Memory B cell (primary cell): Measurements from ENCODE around the gene ADAP1.
"Not testable (repeated sequence)": the region's sequence is repeated elsewhere in the genome, so short reads cannot be mapped to it uniquely, and the experiment has no call there.

Source experiments
- ATAC-seq: fragments of 150-1000 bp; cut with Tn5 transposase; 2 replicates; pipeline ENCODE4 v1.10.0; 2021; ENCODE audit warnings: low read depth, mild to moderate bottlenecking, moderate library complexity
- DNase-seq, 2 donors: peaks; one replicate each; pipeline ENCODE4 v3.0.0; 2022; ENCODE audit warnings: low spot score in 2 of 2
- H3K27ac Mint-ChIP-seq: one replicate; pipeline ENCODE4 v1.8.0; 2022; ENCODE audit warnings: mild to moderate bottlenecking, moderate library complexity, mixed read lengths
- H3K27me3 Mint-ChIP-seq: one replicate; pipeline ENCODE4 v1.8.0; 2022; ENCODE audit warnings: mixed read lengths
- H3K36me3 Mint-ChIP-seq: one replicate; pipeline ENCODE4 v1.8.0; 2022; ENCODE audit warnings: mild to moderate bottlenecking, mixed read lengths
- H3K4me1 Mint-ChIP-seq: one replicate; pipeline ENCODE4 v1.8.0; 2022; ENCODE audit warnings: mixed read lengths
- H3K4me3 Mint-ChIP-seq: one replicate; pipeline ENCODE4 v1.8.0; 2022; ENCODE audit warnings: mild to moderate bottlenecking, moderate library complexity, mixed read lengths
- H3K9me3 Mint-ChIP-seq: one replicate; pipeline ENCODE4 v1.8.0; 2022; ENCODE audit warnings: mixed read lengths

ADAP1 gene

DNA sequence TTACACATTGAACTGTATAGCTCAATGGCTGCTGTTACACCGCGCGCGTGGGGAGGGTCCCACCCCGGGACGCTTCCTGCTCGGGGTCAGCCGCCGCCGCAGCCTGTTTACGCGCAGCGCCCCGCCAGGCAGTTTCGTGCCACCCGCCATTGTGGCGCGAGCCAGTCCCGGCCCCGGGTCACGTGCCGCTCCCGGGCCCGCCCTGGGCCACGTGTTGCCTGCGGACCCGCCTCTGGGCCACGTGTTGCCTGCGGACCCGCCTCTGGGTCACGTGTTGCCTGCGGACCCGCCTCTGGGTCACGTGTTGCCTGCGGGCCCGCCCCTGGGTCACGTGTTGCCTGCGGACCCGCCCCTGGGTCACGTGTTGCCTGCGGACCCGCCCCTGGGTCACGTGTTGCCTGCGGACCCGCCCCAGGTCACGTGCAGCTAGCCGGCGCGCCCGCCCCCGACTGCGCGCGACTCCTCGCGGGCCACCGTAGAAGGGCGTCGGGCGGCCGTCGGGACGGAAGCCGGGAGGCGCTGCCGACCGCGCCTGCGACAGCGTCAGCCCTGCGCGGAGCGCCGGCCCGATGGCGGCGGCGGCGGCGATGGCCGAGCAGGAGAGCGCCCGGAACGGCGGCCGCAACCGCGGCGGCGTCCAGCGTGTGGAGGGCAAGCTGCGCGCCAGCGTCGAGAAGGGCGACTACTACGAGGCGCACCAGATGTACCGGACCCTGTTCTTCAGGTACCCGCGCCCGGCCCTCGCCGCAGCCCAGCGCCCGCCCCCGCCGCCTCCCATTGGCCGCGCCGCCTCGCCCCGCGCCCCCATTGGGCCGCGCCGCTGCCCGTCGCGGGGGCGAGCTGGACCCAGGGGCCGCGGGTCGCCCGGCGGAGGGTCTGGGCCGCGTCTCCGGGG is 78.2 kb downstream of the ADAP1 start, which contains the start of gene GET4:
GET4 (plus strand) TSS at position 478 of the 895 bp plus-strand sequence; CDS start at position 570, 92 bp downstream.
- H3K4me1 Mint-ChIP-seq: peaks cover 13% of the 10 kb centered on the region
- H3K27ac Mint-ChIP-seq: peak within 1 kb of the TSS; percentile 99
- H3K27me3 Mint-ChIP-seq: no peaks in the 10 kb centered on the region
- H3K4me3 Mint-ChIP-seq: peak within 1 kb of the TSS; percentile 99
- DNase-seq: peak; percentile 96 to 98
- ATAC-seq: peak; percentile 76
- no peaks in the 10 kb centered on the region for H3K9me3 Mint-ChIP-seq
- H3K36me3 Mint-ChIP-seq: peaks cover 8% of the 10 kb centered on the region

DNA sequence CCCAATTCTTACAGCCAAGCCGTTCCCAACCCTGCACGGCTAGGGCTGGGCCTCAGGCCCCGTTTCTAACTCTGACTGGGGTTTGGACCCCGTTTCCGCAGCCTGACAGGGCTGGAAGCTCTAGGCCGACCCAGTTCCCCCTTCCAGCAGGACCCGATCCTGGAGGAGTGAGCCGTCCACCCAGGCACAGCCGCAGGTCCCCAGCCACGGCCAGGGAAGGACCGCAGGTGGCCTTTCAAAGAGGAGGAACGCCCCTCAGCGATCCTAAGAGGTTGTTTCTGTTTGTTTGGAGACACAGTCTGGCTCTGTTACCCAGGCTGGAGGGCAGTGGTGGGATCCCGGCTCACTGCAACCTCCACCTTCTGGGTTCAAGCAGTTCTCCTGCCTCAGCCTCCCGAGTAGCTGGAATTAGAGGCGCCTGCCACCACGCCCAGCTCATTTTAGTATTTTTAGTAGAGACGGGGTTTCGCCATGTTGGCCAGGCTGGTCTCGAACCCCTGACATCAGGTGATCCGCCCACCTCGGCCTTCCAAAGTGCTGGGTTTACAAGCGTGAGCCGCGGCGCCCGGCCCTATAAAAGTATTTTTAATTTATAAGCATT is 78.9 kb downstream of the ADAP1 start:
- peak overlapping the region; percentile 11 for H3K4me3 Mint-ChIP-seq
- no peak overlapping the region for H3K27ac Mint-ChIP-seq
- DNase-seq (no peak), ATAC-seq (no peak)
- H3K27me3 Mint-ChIP-seq: no peaks in the 10 kb centered on the region
- peaks cover 13% of the 10 kb centered on the region for H3K4me1 Mint-ChIP-seq
- no peaks in the 10 kb centered on the region for H3K9me3 Mint-ChIP-seq
- H3K36me3 Mint-ChIP-seq: peaks cover 9% of the 10 kb centered on the region

DNA sequence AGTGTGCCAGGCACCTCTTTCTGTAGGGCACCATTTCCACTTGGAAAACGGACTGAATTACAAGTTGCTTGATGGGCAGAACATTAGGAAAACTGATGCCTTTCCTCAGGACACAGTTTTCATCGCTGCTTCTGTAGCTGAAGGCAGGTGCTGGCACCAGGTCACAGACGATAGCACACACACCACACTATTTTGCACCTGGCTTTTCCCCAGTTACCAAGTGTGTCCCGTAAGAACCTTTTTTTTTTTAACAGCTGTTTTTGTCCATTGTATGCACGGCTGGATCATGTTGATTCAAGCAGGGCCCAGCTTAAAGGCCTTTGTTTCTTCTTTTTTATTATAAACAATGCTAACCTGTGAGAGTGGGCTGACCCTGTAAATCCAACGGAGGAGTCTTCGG is 79.4 kb downstream of the ADAP1 start:
- DNase-seq (no peak), ATAC-seq (no peak)
- H3K9me3 Mint-ChIP-seq: no peaks in the 10 kb centered on the region
- no peak overlapping the region for H3K27ac Mint-ChIP-seq
- peak overlapping the region; percentile 11 for H3K4me3 Mint-ChIP-seq
- peaks cover 13% of the 10 kb centered on the region for H3K4me1 Mint-ChIP-seq
- H3K36me3 Mint-ChIP-seq: peaks cover 10% of the 10 kb centered on the region
- no peaks in the 10 kb centered on the region for H3K27me3 Mint-ChIP-seq

DNA sequence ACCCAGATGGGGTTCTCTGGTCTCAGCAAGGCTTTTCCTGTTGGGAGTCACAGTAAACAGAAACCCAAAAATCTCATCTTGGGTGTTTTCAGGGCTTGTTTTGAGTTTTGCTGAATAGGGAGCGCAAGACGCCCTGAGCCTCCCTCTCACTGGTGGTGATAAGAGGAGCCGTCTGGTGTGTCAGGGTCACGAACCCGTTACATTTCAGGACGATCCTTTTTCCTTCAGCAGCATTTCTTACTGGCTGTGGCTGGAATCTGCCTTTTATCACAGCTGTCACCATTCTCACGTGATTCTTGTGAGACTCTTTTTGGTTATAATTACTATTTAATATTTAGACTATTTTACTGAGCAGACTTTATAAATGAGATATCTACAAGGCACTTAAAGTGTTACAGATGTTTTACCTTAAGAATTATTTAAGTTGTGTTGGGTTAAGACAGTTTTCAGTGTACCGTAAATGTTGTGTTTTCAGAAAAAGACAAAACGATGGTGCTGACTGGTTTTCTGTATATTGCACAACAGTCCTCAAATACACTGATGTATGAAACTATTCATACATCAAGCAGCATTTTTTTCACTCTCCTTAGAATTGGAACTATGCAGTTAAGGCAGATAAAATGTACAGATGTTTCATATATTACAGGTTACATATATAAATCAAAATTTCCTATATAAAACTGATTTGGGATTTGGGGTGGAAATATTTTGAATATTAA is 80.3 kb downstream of the ADAP1 start:
- DNase-seq (no peak), ATAC-seq (no peak)
- Mint-ChIP-seq H3K27me3 (no peaks in the 10 kb centered on the region), H3K4me3 (no peak overlapping the region), H3K4me1 (peaks cover 13% of the 10 kb centered on the region), H3K9me3 (no peaks in the 10 kb centered on the region), H3K36me3 (peaks cover 14% of the 10 kb centered on the region), H3K27ac (no peak overlapping the region)

DNA sequence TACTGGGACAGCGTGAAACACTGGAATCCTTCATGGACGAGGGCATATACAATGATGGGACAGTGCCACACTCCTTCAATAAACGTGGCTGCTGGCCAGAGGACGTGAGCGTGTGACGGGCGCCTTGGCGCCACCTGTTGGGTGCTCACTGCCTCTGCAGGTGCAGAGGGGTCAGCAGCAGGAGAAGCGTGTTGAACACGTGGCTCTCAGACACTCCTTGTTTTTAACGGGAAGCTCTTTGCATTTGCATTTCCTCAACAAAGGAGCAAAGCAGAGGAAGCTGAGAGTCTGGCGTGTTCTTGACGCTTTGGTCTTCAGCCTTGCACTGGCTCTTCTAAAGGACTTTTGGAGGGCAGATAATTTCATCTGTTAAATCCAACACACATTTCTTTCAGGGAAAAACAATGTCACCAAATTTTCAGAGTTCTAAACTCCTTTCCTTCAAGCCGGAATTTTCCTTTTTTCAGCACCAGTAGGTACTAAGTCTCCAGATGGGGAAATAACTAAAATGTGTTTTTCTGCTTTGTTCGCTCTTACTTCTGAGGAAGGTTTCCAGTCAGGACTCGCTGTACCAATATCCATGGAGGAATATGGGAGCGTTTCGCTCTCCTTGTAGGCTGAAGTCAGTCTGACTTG is 81.0 kb downstream of the ADAP1 start:
- H3K27me3 Mint-ChIP-seq: no peaks in the 10 kb centered on the region
- peak; percentile 44 to 62 for DNase-seq
- peaks cover 13% of the 10 kb centered on the region for H3K4me1 Mint-ChIP-seq

DNA sequence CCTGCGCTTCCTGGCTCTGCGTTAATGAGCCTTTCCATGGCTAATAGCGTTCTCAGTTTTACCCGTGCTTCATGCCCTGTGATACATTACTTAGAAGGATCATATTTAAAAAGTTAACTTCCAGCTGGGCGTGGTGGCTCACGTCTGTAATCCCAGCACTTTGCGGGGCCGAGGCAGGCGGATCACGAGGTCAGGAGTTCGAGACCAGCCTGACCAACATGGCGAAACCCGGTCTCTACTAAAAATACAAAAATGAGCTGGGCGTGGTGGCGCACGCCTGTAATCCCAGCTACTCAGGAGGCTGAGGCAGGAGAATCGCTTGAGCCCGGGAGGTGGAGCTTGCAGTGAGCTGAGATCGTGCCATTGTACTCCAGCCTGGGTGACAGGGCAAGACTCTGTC is 81.8 kb downstream of the ADAP1 start:
- not testable (repeated sequence) for H3K4me1 Mint-ChIP-seq, H3K27me3 Mint-ChIP-seq, ATAC-seq, H3K27ac Mint-ChIP-seq, DNase-seq, H3K9me3 Mint-ChIP-seq, H3K4me3 Mint-ChIP-seq
- H3K36me3 Mint-ChIP-seq: peaks cover 15% of the 10 kb centered on the region

More for the DNA sequence above, 81.0 kb downstream of the ADAP1 start:
- peak overlapping the region; percentile 53 for H3K27ac Mint-ChIP-seq
- no peak overlapping the region for H3K4me3 Mint-ChIP-seq
- H3K36me3 Mint-ChIP-seq: peaks cover 15% of the 10 kb centered on the region
- ATAC-seq: peak; percentile 10
- H3K9me3 Mint-ChIP-seq: no peaks in the 10 kb centered on the region

DNA sequence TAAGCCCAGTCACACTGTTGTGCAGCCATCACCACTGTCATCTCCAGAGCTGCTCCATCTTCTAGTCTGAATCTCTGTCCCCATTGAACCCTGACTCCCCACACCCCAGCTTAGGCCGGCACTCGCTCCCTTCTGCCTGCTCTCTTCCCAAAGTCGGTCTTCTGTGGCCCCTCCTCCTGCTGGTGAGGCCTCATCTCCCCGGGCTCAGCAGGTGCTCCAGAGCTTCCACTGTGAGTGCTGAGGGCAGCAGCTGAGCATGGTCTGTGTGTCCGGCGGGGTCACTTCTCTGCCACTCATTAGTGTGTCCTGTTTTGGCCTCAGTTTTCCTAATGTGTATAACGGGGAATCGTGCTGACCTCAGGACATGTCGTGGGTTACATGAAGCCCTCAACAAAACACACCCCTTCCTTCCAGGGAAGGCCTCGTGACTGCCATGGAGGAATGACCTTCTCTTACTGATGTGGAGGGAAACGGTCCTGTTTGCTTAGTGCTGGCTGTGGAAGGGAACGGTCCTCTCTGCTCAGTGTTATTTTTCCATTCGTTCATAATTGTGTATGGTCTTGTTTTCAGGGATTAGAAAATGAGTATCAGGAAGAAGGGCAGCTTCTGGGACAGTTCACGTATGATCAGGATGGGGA is 82.5 kb downstream of the ADAP1 start:
- Mint-ChIP-seq H3K36me3 (peaks cover 20% of the 10 kb centered on the region), H3K9me3 (no peaks in the 10 kb centered on the region), H3K27ac (no peak overlapping the region), H3K4me3 (no peak overlapping the region), H3K4me1 (peaks cover 7% of the 10 kb centered on the region), H3K27me3 (no peaks in the 10 kb centered on the region)
- DNase-seq (no peak), ATAC-seq (no peak)

DNA sequence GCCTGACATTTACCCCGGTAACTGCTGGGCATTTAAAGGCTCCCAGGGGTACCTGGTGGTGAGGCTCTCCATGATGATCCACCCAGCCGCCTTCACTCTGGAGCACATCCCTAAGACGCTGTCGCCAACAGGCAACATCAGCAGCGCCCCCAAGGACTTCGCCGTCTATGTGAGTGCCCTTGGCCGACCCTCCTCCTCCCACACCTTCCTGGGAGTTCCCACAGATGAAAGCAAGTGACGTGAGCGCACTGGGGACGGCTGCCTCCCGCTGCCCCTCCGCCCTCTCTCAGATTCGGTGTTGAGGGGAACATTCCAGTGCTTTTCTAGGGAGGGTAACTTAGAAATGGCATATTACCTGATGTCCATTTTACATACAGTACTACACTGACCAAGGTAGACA is 85.1 kb downstream of the ADAP1 start:
- H3K27ac Mint-ChIP-seq: no peak overlapping the region
- no peaks in the 10 kb centered on the region for H3K9me3 Mint-ChIP-seq
- DNase-seq (no peak), ATAC-seq (no peak)
- peaks cover 7% of the 10 kb centered on the region for H3K4me1 Mint-ChIP-seq
- no peaks in the 10 kb centered on the region for H3K27me3 Mint-ChIP-seq
- no peak overlapping the region for H3K4me3 Mint-ChIP-seq
- peaks cover 31% of the 10 kb centered on the region for H3K36me3 Mint-ChIP-seq

DNA sequence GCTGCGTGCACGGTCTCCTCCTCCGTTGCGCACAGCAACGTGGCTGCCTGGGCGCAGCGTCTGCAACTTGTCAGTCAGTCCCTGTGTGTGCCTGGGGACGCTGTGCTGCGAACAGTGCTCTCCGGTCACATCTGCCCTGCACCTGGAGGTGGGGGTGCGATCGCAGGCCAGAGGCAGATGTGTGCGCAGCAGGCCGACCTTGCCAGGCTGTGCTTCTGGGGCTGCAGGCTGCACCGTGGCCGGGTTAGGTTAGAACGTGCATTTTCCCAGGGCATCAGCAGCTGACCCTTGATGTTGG is 86.3 kb downstream of the ADAP1 start:
- no peaks in the 10 kb centered on the region for H3K9me3 Mint-ChIP-seq
- H3K27me3 Mint-ChIP-seq: no peaks in the 10 kb centered on the region
- H3K36me3 Mint-ChIP-seq: peaks cover 35% of the 10 kb centered on the region
- no peak for DNase-seq
- H3K27ac Mint-ChIP-seq: no peak overlapping the region
- ATAC-seq: no peak
- no peak overlapping the region for H3K4me3 Mint-ChIP-seq
- H3K4me1 Mint-ChIP-seq: peaks cover 5% of the 10 kb centered on the region

DNA sequence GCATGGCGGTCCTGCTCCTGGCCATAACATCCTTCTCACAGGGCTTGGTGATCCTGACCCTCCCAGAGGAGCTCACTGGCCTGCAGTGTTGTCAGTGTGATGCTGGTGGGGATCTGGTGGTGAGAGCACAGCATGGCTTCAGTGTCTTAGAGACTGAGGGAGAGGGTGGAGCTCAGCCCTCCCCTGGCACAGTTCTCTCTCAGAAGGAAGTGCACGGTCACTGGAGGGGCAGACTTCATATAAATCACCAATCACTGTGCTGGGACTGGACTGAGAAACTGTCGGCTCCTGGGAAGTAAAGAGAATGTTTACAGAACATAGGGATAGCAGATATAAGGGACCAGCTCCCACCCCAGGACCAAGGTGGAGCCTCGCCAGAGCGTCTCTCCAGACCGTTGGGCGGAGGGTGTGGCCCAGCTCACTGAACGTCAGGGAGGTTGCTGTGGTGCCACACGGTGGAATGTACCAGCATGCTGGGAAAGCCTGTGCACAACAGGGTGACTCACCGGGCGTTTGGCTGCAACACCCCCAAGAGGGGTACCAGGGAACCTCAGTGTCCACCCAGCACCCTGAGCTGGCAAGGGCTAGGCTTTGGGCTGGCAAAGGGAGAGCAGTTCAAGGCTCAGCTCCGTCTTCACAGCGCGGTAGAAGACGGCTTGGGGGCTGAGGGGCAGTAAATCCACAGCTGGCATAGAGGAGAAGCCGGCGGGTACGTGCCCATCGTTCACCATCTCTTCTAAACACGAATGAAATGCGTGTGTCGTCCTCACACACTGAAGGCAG is 86.9 kb downstream of the ADAP1 start:
- peaks cover 3% of the 10 kb centered on the region for H3K4me1 Mint-ChIP-seq
- no peaks in the 10 kb centered on the region for H3K27me3 Mint-ChIP-seq
- DNase-seq: no peak
- H3K27ac Mint-ChIP-seq: no peak overlapping the region
- no peak for ATAC-seq
- H3K36me3 Mint-ChIP-seq: peaks cover 35% of the 10 kb centered on the region
- H3K4me3 Mint-ChIP-seq: no peak overlapping the region
- no peaks in the 10 kb centered on the region for H3K9me3 Mint-ChIP-seq

DNA sequence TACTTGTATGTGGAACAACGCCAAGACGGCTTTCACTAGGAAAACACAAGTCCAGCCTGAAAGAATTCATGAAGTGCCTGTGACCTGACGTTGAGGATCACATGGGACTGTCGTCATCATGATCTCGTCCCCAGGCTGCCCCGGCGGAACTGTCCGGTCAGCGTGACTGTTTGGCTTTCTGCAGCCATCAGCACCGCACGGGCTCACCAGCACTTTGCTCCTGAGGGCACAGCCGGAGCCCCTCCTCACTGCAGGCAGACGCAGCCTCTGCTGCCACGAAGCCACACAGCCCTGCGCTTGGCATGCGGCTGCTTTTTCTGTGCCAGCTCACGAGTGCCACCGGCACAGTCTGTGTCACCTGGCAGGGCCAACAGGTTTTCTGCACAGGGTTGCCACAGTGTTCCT is 87.5 kb downstream of the ADAP1 start:
- DNase-seq (no peak), ATAC-seq (no peak)
- Mint-ChIP-seq H3K27me3 (no peaks in the 10 kb centered on the region), H3K27ac (no peak overlapping the region), H3K4me3 (no peak overlapping the region), H3K9me3 (no peaks in the 10 kb centered on the region), H3K36me3 (peaks cover 32% of the 10 kb centered on the region), H3K4me1 (peaks cover 3% of the 10 kb centered on the region)

DNA sequence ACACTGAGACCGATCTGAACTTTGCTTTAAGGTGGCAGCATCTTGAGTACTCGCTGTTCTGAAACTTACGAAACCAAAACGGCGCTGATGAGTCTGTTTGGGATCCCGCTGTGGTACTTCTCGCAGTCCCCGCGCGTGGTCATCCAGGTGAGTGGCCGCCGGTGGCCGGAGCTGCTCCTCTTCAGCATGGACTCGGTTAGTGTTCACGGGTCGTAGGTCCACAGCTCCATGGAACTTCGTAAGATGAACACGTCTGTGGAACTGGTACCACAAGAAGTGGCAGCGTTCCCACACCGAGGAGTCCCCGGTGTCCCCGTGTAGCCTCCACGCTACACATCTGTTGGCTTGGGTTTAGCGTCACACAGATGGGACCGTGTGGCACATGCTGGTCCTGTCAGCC is 88.6 kb downstream of the ADAP1 start:
- H3K27ac Mint-ChIP-seq: no peak overlapping the region
- H3K4me3 Mint-ChIP-seq: no peak overlapping the region
- DNase-seq (no peak), ATAC-seq (no peak)
- H3K9me3 Mint-ChIP-seq: no peaks in the 10 kb centered on the region
- no peaks in the 10 kb centered on the region for H3K27me3 Mint-ChIP-seq
- H3K4me1 Mint-ChIP-seq: peaks cover 3% of the 10 kb centered on the region
- peaks cover 41% of the 10 kb centered on the region for H3K36me3 Mint-ChIP-seq

DNA sequence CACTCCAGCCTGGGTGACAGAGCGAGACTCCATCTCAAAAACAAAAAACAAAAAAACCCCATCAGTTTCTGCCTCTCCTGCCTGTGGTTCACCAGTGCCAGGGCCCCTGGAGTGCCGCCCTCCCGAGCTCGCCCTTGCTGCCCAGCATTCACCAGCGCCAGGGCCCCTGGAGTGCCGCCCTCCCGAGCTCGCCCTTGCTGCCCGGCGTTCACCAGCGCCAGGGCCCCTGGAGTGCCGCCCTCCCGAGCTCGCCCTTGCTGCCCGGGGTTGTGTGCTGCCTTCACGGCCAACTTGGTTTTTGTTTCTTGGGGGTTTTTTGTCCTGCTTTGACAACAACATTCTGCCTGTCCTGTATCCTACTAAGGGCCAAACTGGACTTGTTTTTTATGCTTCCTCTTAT is 91.4 kb downstream of the ADAP1 start:
- ATAC-seq: no peak
- H3K27ac Mint-ChIP-seq: no peak overlapping the region
- H3K36me3 Mint-ChIP-seq: peaks cover 53% of the 10 kb centered on the region
- no peak overlapping the region for H3K4me3 Mint-ChIP-seq
- H3K9me3 Mint-ChIP-seq: no peaks in the 10 kb centered on the region
- no peaks in the 10 kb centered on the region for H3K27me3 Mint-ChIP-seq
- DNase-seq: no peak
- H3K4me1 Mint-ChIP-seq: peaks cover 3% of the 10 kb centered on the region
